Ecto neural progenitor cell (in vitro differentiated cells): ENCODE measurements around the gene CENPP.

Experiments
- DNase-seq: peaks from one replicate; pipeline ENCODE4 v3.0.0-alpha.2; 2018; ENCODE audit warnings: low spot score

Gene CENPP

GRCh38 chr9:92639791-92640271 lies 314.1 kb downstream of the CENPP start:
- no peak for DNase-seq

- DNase-seq: no peak
Measured at GRCh38 chr9:92640398-92641091, 314.8 kb downstream of the CENPP start.

- no peak for DNase-seq
Measured at GRCh38 chr9:92641092-92641809, 315.5 kb downstream of the CENPP start.

- DNase-seq: no peak
Measured at GRCh38 chr9:92642041-92642451, 316.3 kb downstream of the CENPP start.

GRCh38 chr9:92642564-92642963 lies 316.8 kb downstream of the CENPP start:
- DNase-seq: no peak

GRCh38 chr9:92644278-92644677 lies 318.5 kb downstream of the CENPP start:
- no peak for DNase-seq

GRCh38 chr9:92645041-92645440 lies 319.3 kb downstream of the CENPP start:
- no peak for DNase-seq

- no peak for DNase-seq
Measured at GRCh38 chr9:92647671-92648473, 322.1 kb downstream of the CENPP start.

- DNase-seq: no peak
Measured at GRCh38 chr9:92648474-92648971, 322.8 kb downstream of the CENPP start.

GRCh38 chr9:92649007-92649406 lies 323.3 kb downstream of the CENPP start:
- DNase-seq: no peak

- no peak for DNase-seq
Measured at GRCh38 chr9:92650296-92650695, 324.5 kb downstream of the CENPP start.

GRCh38 chr9:92650839-92651621 lies 325.3 kb downstream of the CENPP start:
- no peak for DNase-seq

GRCh38 chr9:92652461-92652860 lies 326.7 kb downstream of the CENPP start:
- no peak for DNase-seq

GRCh38 chr9:92654481-92655301 lies 328.9 kb downstream of the CENPP start:
- no peak for DNase-seq

GRCh38 chr9:92655366-92655765 lies 329.6 kb downstream of the CENPP start:
- DNase-seq: no peak

GRCh38 chr9:92655896-92656536 lies 330.3 kb downstream of the CENPP start:
- DNase-seq: no peak

GRCh38 chr9:92656537-92656925 lies 330.8 kb downstream of the CENPP start:
- no peak for DNase-seq

GRCh38 chr9:92657296-92658094 lies 331.7 kb downstream of the CENPP start:
- DNase-seq: no peak

GRCh38 chr9:92658176-92658575 lies 332.4 kb downstream of the CENPP start:
- no peak for DNase-seq
